RWPE2 (cell line): ENCODE data around the gene SGMS1.

Experiments
- ATAC-seq: fragments of 200-7000 bp; cut with Tn5 transposase; 3 replicates; pipeline ENCODE4 v1.9.1; 2021; ENCODE audit warnings: low read depth
- DNase-seq: peaks from one replicate; pipeline ENCODE4 v3.0.0-alpha.2; 2020; ENCODE audit warnings: low spot score
- H3K27ac ChIP-seq: fragments of 450-650 bp; 2 replicates; pipeline ENCODE4 v1.5.1; 2017; ENCODE audit warnings: mild to moderate bottlenecking; ENCODE audit not compliant: poor library complexity, severe bottlenecking
- H3K27me3 ChIP-seq: fragments of 250-450 bp; sonication (Bioruptor Pico); 2 replicates; pipeline ENCODE4 v1.5.1; 2021; ENCODE audit warnings: mild to moderate bottlenecking, moderate library complexity; ENCODE audit not compliant: insufficient read depth, poor library complexity, severe bottlenecking
- H3K36me3 ChIP-seq: fragments of 250-450 bp; sonication (Bioruptor Pico); 2 replicates; pipeline ENCODE4 v1.5.1; 2020; ENCODE audit warnings: low read depth, mild to moderate bottlenecking, moderate library complexity
- H3K4me1 ChIP-seq: fragments of 250-450 bp; sonication (Bioruptor Pico); 2 replicates; pipeline ENCODE4 v1.5.1; 2021; ENCODE audit warnings: mild to moderate bottlenecking, moderate library complexity; ENCODE audit not compliant: insufficient read depth, poor library complexity, severe bottlenecking
- H3K4me3 ChIP-seq: fragments of 250-450 bp; sonication (Bioruptor Pico); 2 replicates; pipeline ENCODE4 v1.5.1; 2021; ENCODE audit warnings: mild to moderate bottlenecking, moderate library complexity; ENCODE audit not compliant: severe bottlenecking
- H3K9me3 ChIP-seq: fragments of 250-450 bp; sonication (Bioruptor Pico); 2 replicates; pipeline ENCODE4 v1.5.1; 2021; ENCODE audit warnings: mild to moderate bottlenecking, moderate library complexity; ENCODE audit not compliant: severe bottlenecking
- CTCF ChIP-seq: fragments of 450-650 bp; IDR thresholded peaks from one replicate; pipeline ENCODE4 v1.5.1; 2017; ENCODE audit warnings: mild to moderate bottlenecking, moderate library complexity; ENCODE audit not compliant: poor library complexity, severe bottlenecking

SGMS1 gene

GRCh38 chr10:50385624-50386023 is 238.1 kb downstream of the SGMS1 start:
- no peak for DNase-seq
- no peaks in the 10 kb centered on the region for H3K9me3 ChIP-seq
- no peak overlapping the region for H3K27ac ChIP-seq

GRCh38 chr10:50384898-50385297 is 238.9 kb downstream of the SGMS1 start:
- H3K4me1 ChIP-seq = peaks cover 7% of the 10 kb centered on the region
- H3K9me3 ChIP-seq = no peaks in the 10 kb centered on the region
- H3K27ac ChIP-seq = no peak overlapping the region
- ATAC-seq (no peak), DNase-seq (no peak)
- H3K4me3 ChIP-seq = no peak overlapping the region
- H3K27me3 ChIP-seq = no peaks in the 10 kb centered on the region
- no peak for TF ChIP-seq CTCF
- H3K36me3 ChIP-seq = no peaks in the 10 kb centered on the region

More at GRCh38 chr10:50385624-50386023, 238.1 kb downstream of the SGMS1 start:
- H3K27me3 ChIP-seq = no peaks in the 10 kb centered on the region
- ATAC-seq = no peak
- no peak overlapping the region for H3K4me3 ChIP-seq
- H3K36me3 ChIP-seq = no peaks in the 10 kb centered on the region
- peaks cover 10% of the 10 kb centered on the region for H3K4me1 ChIP-seq
- no peak for TF ChIP-seq CTCF

- no peak for ATAC-seq
- TF ChIP-seq CTCF = no peak
- Histone ChIP-seq H3K4me3 (no peak overlapping the region), H3K36me3 (no peaks in the 10 kb centered on the region), H3K27me3 (no peaks in the 10 kb centered on the region), H3K27ac (no peak overlapping the region), H3K4me1 (peaks cover 7% of the 10 kb centered on the region), H3K9me3 (no peaks in the 10 kb centered on the region)
- DNase-seq = no peak
These were observed 239.5 kb downstream of the SGMS1 start for GRCh38 chr10:50384238-50384637.

- no peak for TF ChIP-seq CTCF
These were observed 241.2 kb downstream of the SGMS1 start for GRCh38 chr10:50382576-50383023.

GRCh38 chr10:50381642-50382041 is 242.1 kb downstream of the SGMS1 start:
- DNase-seq (no peak), ATAC-seq (no peak)
- Histone ChIP-seq H3K9me3 (no peaks in the 10 kb centered on the region), H3K4me3 (no peak overlapping the region), H3K27me3 (no peaks in the 10 kb centered on the region), H3K4me1 (peaks cover 7% of the 10 kb centered on the region), H3K27ac (no peak overlapping the region), H3K36me3 (no peaks in the 10 kb centered on the region)
- TF ChIP-seq CTCF = no peak

More at GRCh38 chr10:50382576-50383023, 241.2 kb downstream of the SGMS1 start:
- Histone ChIP-seq H3K36me3 (no peaks in the 10 kb centered on the region), H3K27ac (no peak overlapping the region), H3K4me1 (peaks cover 7% of the 10 kb centered on the region), H3K27me3 (no peaks in the 10 kb centered on the region), H3K9me3 (no peaks in the 10 kb centered on the region), H3K4me3 (no peak overlapping the region)
- no peak for DNase-seq
- ATAC-seq = no peak
